Activated CD4-positive, alpha-beta memory T cell treated with anti-CD3 and anti-CD28 coated beads, Interleukin-2, amount 10 ng/mL, durations not matched to agents 7 days and 5 days (primary cell): ENCODE results near the gene CNDP1. TPM values are rescaled to one million over a fixed set of nuclear protein-coding genes. Genes with fewer than 3 reads are reported as not detected.

Experiments
- CTCF ChIA-PET: fragments of 350-600 bp; sonication (Branson Sonifier 250); formaldehyde crosslinking; loops from one replicate; lab custom pipeline; 2021; ENCODE audit warnings: antibody characterized with exemption, inconsistent platforms; lab: Charles Lee
- POLR2A ChIA-PET: fragments of 350-600 bp; sonication (Branson Sonifier 250); formaldehyde crosslinking; loops from one replicate; lab custom pipeline; 2021; ENCODE audit warnings: antibody characterized with exemption; lab: Charles Lee
- DNase-seq: peaks from one replicate; pipeline ENCODE4 v3.0.0-alpha.2; 2020
- H3K27ac Mint-ChIP-seq: one replicate; pipeline ENCODE4 v1.8.0; 2021; ENCODE audit warnings: mild to moderate bottlenecking, mixed read lengths
- H3K27me3 Mint-ChIP-seq: one replicate; pipeline ENCODE4 v1.8.0; 2021; ENCODE audit warnings: mixed read lengths
- H3K36me3 Mint-ChIP-seq: one replicate; pipeline ENCODE4 v1.8.0; 2021; ENCODE audit warnings: low read depth, mixed read lengths
- H3K4me1 Mint-ChIP-seq: one replicate; pipeline ENCODE4 v1.8.0; 2021; ENCODE audit warnings: mixed read lengths
- H3K4me3 Mint-ChIP-seq: one replicate; pipeline ENCODE4 v1.8.0; 2021; ENCODE audit warnings: mild to moderate bottlenecking, mixed read lengths
- H3K9me3 Mint-ChIP-seq: one replicate; pipeline ENCODE4 v1.8.0; 2021; ENCODE audit warnings: mixed read lengths
- total RNA-seq, 2 experiments: library from RNA; stranded (reverse); gene quantifications; one replicate each; pipeline ENCODE4 v1.2.3, GENCODE V29; 2021

Gene CNDP1
- total RNA-seq, 2 experiments from 2014 or later, result not detected

- ChIA-PET CTCF (no interaction called here), POLR2A (no interaction called here)
- no peaks in the 10 kb centered on the region for H3K36me3 Mint-ChIP-seq
- no peak overlapping the region for H3K27ac Mint-ChIP-seq
- DNase-seq, result no peak
- H3K9me3 Mint-ChIP-seq, result no peaks in the 10 kb centered on the region
- no peaks in the 10 kb centered on the region for H3K4me1 Mint-ChIP-seq
- H3K27me3 Mint-ChIP-seq, result peaks cover 7% of the 10 kb centered on the region
- no peak overlapping the region for H3K4me3 Mint-ChIP-seq
Measured at GRCh38 chr18:74529378-74529777, 4.9 kb upstream of the CNDP1 start.

- no peaks in the 10 kb centered on the region for H3K36me3 Mint-ChIP-seq
- peaks cover 7% of the 10 kb centered on the region for H3K27me3 Mint-ChIP-seq
- POLR2A ChIA-PET, result no interaction called here
- H3K27ac Mint-ChIP-seq, result no peak overlapping the region
- no peak overlapping the region for H3K4me3 Mint-ChIP-seq
- no peaks in the 10 kb centered on the region for H3K4me1 Mint-ChIP-seq
- no peak for DNase-seq
- H3K9me3 Mint-ChIP-seq, result no peaks in the 10 kb centered on the region
- CTCF ChIA-PET, result no interaction called here
Measured at GRCh38 chr18:74529811-74530583, 4.3 kb upstream of the CNDP1 start.

GRCh38 chr18:74530584-74530862 is 3.8 kb upstream of the CNDP1 start:
- H3K4me1 Mint-ChIP-seq, result no peaks in the 10 kb centered on the region
- H3K27me3 Mint-ChIP-seq, result peaks cover 7% of the 10 kb centered on the region
- CTCF ChIA-PET, result no interaction called here
- H3K27ac Mint-ChIP-seq, result no peak overlapping the region
- H3K36me3 Mint-ChIP-seq, result no peaks in the 10 kb centered on the region
- no peak overlapping the region for H3K4me3 Mint-ChIP-seq
- no peak for DNase-seq
- no peaks in the 10 kb centered on the region for H3K9me3 Mint-ChIP-seq
- POLR2A ChIA-PET, result no interaction called here

GRCh38 chr18:74531043-74531442 is 3.3 kb upstream of the CNDP1 start:
- no peaks in the 10 kb centered on the region for H3K9me3 Mint-ChIP-seq
- H3K4me1 Mint-ChIP-seq, result no peaks in the 10 kb centered on the region
- peaks cover 7% of the 10 kb centered on the region for H3K27me3 Mint-ChIP-seq
- no peak overlapping the region for H3K27ac Mint-ChIP-seq
- H3K36me3 Mint-ChIP-seq, result no peaks in the 10 kb centered on the region
- DNase-seq, result no peak
- ChIA-PET POLR2A (no interaction called here), CTCF (no interaction called here)
- H3K4me3 Mint-ChIP-seq, result no peak overlapping the region

- no peak overlapping the region for H3K27ac Mint-ChIP-seq
Measured at GRCh38 chr18:74532511-74533025, 1.7 kb upstream of the CNDP1 start.

GRCh38 chr18:74533666-74534065 is 634 bp upstream of the CNDP1 start:
- H3K27me3 Mint-ChIP-seq, result peaks cover 11% of the 10 kb centered on the region
- ChIA-PET CTCF (interaction anchor here (1.0 kb wide), 1 partner anchor 18 kb away, joined by 3 read pairs; no protein-coding TSS in a partner anchor), POLR2A (no interaction called here)
- H3K9me3 Mint-ChIP-seq, result no peaks in the 10 kb centered on the region
- no peaks in the 10 kb centered on the region for H3K36me3 Mint-ChIP-seq
- H3K4me3 Mint-ChIP-seq, result no peak overlapping the region
- H3K27ac Mint-ChIP-seq, result no peak overlapping the region
- DNase-seq, result no peak
- H3K4me1 Mint-ChIP-seq, result no peaks in the 10 kb centered on the region

More at GRCh38 chr18:74532511-74533025, 1.7 kb upstream of the CNDP1 start:
- H3K36me3 Mint-ChIP-seq, result no peaks in the 10 kb centered on the region
- no peaks in the 10 kb centered on the region for H3K9me3 Mint-ChIP-seq
- H3K4me1 Mint-ChIP-seq, result no peaks in the 10 kb centered on the region
- POLR2A ChIA-PET, result no interaction called here
- DNase-seq, result no peak
- CTCF ChIA-PET, result no interaction called here
- no peak overlapping the region for H3K4me3 Mint-ChIP-seq
- peaks cover 14% of the 10 kb centered on the region for H3K27me3 Mint-ChIP-seq

- H3K4me1 Mint-ChIP-seq, result no peaks in the 10 kb centered on the region
- H3K9me3 Mint-ChIP-seq, result no peaks in the 10 kb centered on the region
- no peak overlapping the region for H3K27ac Mint-ChIP-seq
- CTCF ChIA-PET, result no interaction called here
- peaks cover 8% of the 10 kb centered on the region for H3K27me3 Mint-ChIP-seq
- no peak overlapping the region for H3K4me3 Mint-ChIP-seq
- no peak for DNase-seq
- H3K36me3 Mint-ChIP-seq, result no peaks in the 10 kb centered on the region
- POLR2A ChIA-PET, result no interaction called here
Measured at GRCh38 chr18:74534981-74535649, 815 bp downstream of the CNDP1 start.

- Mint-ChIP-seq H3K4me1 (no peaks in the 10 kb centered on the region), H3K36me3 (no peaks in the 10 kb centered on the region), H3K9me3 (no peaks in the 10 kb centered on the region), H3K27ac (no peak overlapping the region), H3K4me3 (no peak overlapping the region), H3K27me3 (peaks cover 6% of the 10 kb centered on the region)
- ChIA-PET POLR2A (no interaction called here), CTCF (interaction anchor here (0.7 kb wide), 1 partner anchor 12 kb away, joined by 3 read pairs; no protein-coding TSS in a partner anchor)
- DNase-seq, result no peak
Measured at GRCh38 chr18:74539289-74539688, 5.0 kb downstream of the CNDP1 start.

- Mint-ChIP-seq H3K27me3 (peaks cover 6% of the 10 kb centered on the region), H3K4me3 (no peak overlapping the region), H3K4me1 (no peaks in the 10 kb centered on the region), H3K27ac (no peak overlapping the region), H3K9me3 (no peaks in the 10 kb centered on the region), H3K36me3 (no peaks in the 10 kb centered on the region)
- POLR2A ChIA-PET, result no interaction called here
- no peak for DNase-seq
- CTCF ChIA-PET, result interaction anchor here (1.5 kb wide), 1 partner anchor 11 kb away, joined by 5 read pairs; no protein-coding TSS in a partner anchor
Measured at GRCh38 chr18:74540652-74541421, 6.5 kb downstream of the CNDP1 start.

GRCh38 chr18:74541703-74542555 is 7.6 kb downstream of the CNDP1 start:
- POLR2A ChIA-PET, result no interaction called here
- DNase-seq, result no peak
- Mint-ChIP-seq H3K4me1 (no peaks in the 10 kb centered on the region), H3K27me3 (peaks cover 3% of the 10 kb centered on the region), H3K27ac (no peak overlapping the region), H3K36me3 (no peaks in the 10 kb centered on the region), H3K9me3 (no peaks in the 10 kb centered on the region), H3K4me3 (no peak overlapping the region)
- CTCF ChIA-PET, result interaction anchor here (1.5 kb wide), 2 partner anchors 10 to 11 kb away, joined by 3 to 5 read pairs; no protein-coding TSS in a partner anchor

- H3K27me3 Mint-ChIP-seq, result peaks cover 2% of the 10 kb centered on the region
- no peak overlapping the region for H3K27ac Mint-ChIP-seq
- no peaks in the 10 kb centered on the region for H3K4me1 Mint-ChIP-seq
- ChIA-PET POLR2A (no interaction called here), CTCF (no interaction called here)
- no peak overlapping the region for H3K4me3 Mint-ChIP-seq
- no peaks in the 10 kb centered on the region for H3K36me3 Mint-ChIP-seq
- no peak for DNase-seq
- no peaks in the 10 kb centered on the region for H3K9me3 Mint-ChIP-seq
Measured at GRCh38 chr18:74544898-74545297, 10.6 kb downstream of the CNDP1 start.

GRCh38 chr18:74546007-74546406 is 11.7 kb downstream of the CNDP1 start:
- no peaks in the 10 kb centered on the region for H3K36me3 Mint-ChIP-seq
- H3K9me3 Mint-ChIP-seq, result no peaks in the 10 kb centered on the region
- no peak overlapping the region for H3K27ac Mint-ChIP-seq
- H3K4me3 Mint-ChIP-seq, result no peak overlapping the region
- no peaks in the 10 kb centered on the region for H3K4me1 Mint-ChIP-seq
- peaks cover 4% of the 10 kb centered on the region for H3K27me3 Mint-ChIP-seq
- POLR2A ChIA-PET, result no interaction called here
- CTCF ChIA-PET, result no interaction called here
- DNase-seq, result no peak
